Kidney (tissue), 14 donors: ENCODE results near the gene C15orf61. TPM values are rescaled to one million over a fixed set of nuclear protein-coding genes. Genes with fewer than 3 reads are reported as not detected.

Source experiments
- DNase-seq, 5 donors: peaks; one replicate each; pipeline ENCODE4 v3.0.0-alpha.2; 2013 to 2020
- FAIRE-seq: peaks from 2 replicates; lab custom pipeline; 2012; peaks lifted over from hg19 to GRCh38; lab: Jason Lieb, UNC
- H3K27ac ChIP-seq, 2 donors: one replicate each; pipeline ENCODE4 v1.7.0; 2013; ENCODE audit warnings: low read depth in 2 of 2, low read length in 2 of 2, inconsistent platforms in 1 of 2
- H3K27me3 ChIP-seq: one replicate; pipeline ENCODE4 v1.7.1; 2013; ENCODE audit warnings: low read length, inconsistent platforms; ENCODE audit not compliant: control insufficient read depth, insufficient read depth
- H3K36me3 ChIP-seq, 3 donors: one replicate each; pipeline versions ENCODE4 v1.7.0 to v1.7.1; 2013; ENCODE audit warnings: low read length in 3 of 3, control low read depth in 1 of 3, inconsistent platforms in 1 of 3; ENCODE audit not compliant: insufficient read depth in 3 of 3, control insufficient read depth in 2 of 3
- H3K4me1 ChIP-seq, 3 donors: one replicate each; pipeline versions ENCODE4 v1.7.0 to v1.7.1; 2013; ENCODE audit warnings: low read length in 3 of 3, inconsistent platforms in 1 of 3, low read depth in 1 of 3; ENCODE audit not compliant: control insufficient read depth in 2 of 3, insufficient read depth in 2 of 3
- H3K4me3 ChIP-seq, 3 donors: one replicate each; pipeline versions ENCODE4 v1.7.0 to v1.8.1; 2013; ENCODE audit warnings: low read length in 3 of 3, control low read depth in 1 of 3, inconsistent platforms in 1 of 3
- H3K9ac ChIP-seq, 3 donors: one replicate each; pipeline versions ENCODE4 v1.7.0 to v1.7.1; 2013; ENCODE audit warnings: low read length in 3 of 3, control low read depth in 1 of 3, inconsistent platforms in 1 of 3
- H3K9me3 ChIP-seq, 3 donors: one replicate each; pipeline versions ENCODE4 v1.7.0 to v1.7.1; 2013; ENCODE audit warnings: low read length in 3 of 3, control low read depth in 1 of 3, inconsistent platforms in 1 of 3; ENCODE audit not compliant: control insufficient read depth in 2 of 3, insufficient read depth in 1 of 3
- CTCF ChIP-seq: IDR thresholded peaks from 3 replicates; pipeline ENCODE4 v1.5.1; 2012; ENCODE audit warnings: mild to moderate bottlenecking, moderate library complexity, borderline replicate concordance; ENCODE audit not compliant: insufficient read depth; ENCODE audit errors: extremely low read depth
- intact Hi-C: fragments of 100-400 bp; cut with DNase I; formaldehyde crosslinking; loops from one replicate; pipeline ENCODE4 v1.11.1; 2022
- polyA plus RNA-seq: library from polyadenylated mRNA; stranded (reverse); fragments of 350-450 nt; fragmentation: Illumina TruSeq; extraction: RNeasy Lipid Tissue Mini Kit (QIAGEN cat#74804); gene quantifications from one replicate; pipeline ENCODE4 v1.2.3, GENCODE V29; 2014; ENCODE audit warnings: low read depth, low replicate concordance; ENCODE audit not compliant: insufficient read depth
- total RNA-seq: library from RNA; stranded (reverse); fragmentation: NEBNext Ultra II Directional; extraction: Animal tissue kit (Norgen Biotek cat#: 25700); gene quantifications from one replicate; pipeline ENCODE4 v1.2.1, GENCODE V29; 2021
- donor health status: control.
- donor health status: control.
- donor health status: control.
- donor health status: control.
- donor health status: control.
- donor health status: DM: yes; HTN: yes; CAD: no.
- donor health status: Normal renal cell carcinoma (clear cell type).

Gene C15orf61
- total and polyA plus RNA-seq, 2 donors from 2014 or later, result 5.5 to 8.7 TPM

GRCh38 chr15:67509918-67510317, 11.0 kb upstream of the C15orf61 start:
- TF ChIP-seq CTCF, result no peak
- intact Hi-C loops, result no loop called here

GRCh38 chr15:67510597-67511190, 10.2 kb upstream of the C15orf61 start:
- H3K9me3 ChIP-seq, result no peaks in the 10 kb centered on the region
- peaks cover 0 to 4% (median 0%) of the 10 kb centered on the region in 3 donors for H3K36me3 ChIP-seq
- H3K4me3 ChIP-seq, result no peak overlapping the region
- no peaks in the 10 kb centered on the region for H3K27me3 ChIP-seq
- intact Hi-C loops, result no loop called here
- no peak overlapping the region for H3K27ac ChIP-seq
- no peak overlapping the region for H3K9ac ChIP-seq
- H3K4me1 ChIP-seq, result no peaks in the 10 kb centered on the region
- FAIRE-seq (no peak), DNase-seq (no peak)
- TF ChIP-seq CTCF, result no peak

More at GRCh38 chr15:67509918-67510317, 11.0 kb upstream of the C15orf61 start:
- H3K4me3 ChIP-seq, result no peak overlapping the region
- H3K36me3 ChIP-seq, result peaks cover 0 to 4% (median 0%) of the 10 kb centered on the region in 3 donors
- no peak overlapping the region for H3K27ac ChIP-seq
- FAIRE-seq (no peak), DNase-seq (no peak)
- no peaks in the 10 kb centered on the region for H3K9me3 ChIP-seq
- no peaks in the 10 kb centered on the region for H3K4me1 ChIP-seq
- no peaks in the 10 kb centered on the region for H3K27me3 ChIP-seq
- no peak overlapping the region for H3K9ac ChIP-seq

- DNase-seq (no peak), FAIRE-seq (no peak)
- intact Hi-C loops, result no loop called here
- no peak overlapping the region for H3K27ac ChIP-seq
- no peak overlapping the region for H3K9ac ChIP-seq
- H3K4me1 ChIP-seq, result no peaks in the 10 kb centered on the region
- no peak overlapping the region for H3K4me3 ChIP-seq
- H3K9me3 ChIP-seq, result no peaks in the 10 kb centered on the region
- H3K36me3 ChIP-seq, result peaks cover 0 to 4% (median 0%) of the 10 kb centered on the region in 3 donors
- no peak for TF ChIP-seq CTCF
- no peaks in the 10 kb centered on the region for H3K27me3 ChIP-seq
Measured at GRCh38 chr15:67511606-67512005, 9.3 kb upstream of the C15orf61 start.
